A549 (cell line): ENCODE data around the gene SRA1. TPM values are rescaled to one million over a fixed set of nuclear protein-coding genes. Genes with fewer than 3 reads are reported as not detected.

Experiments used
- ATAC-seq, 2 experiments: fragments of 200-7000 bp in 1 of 2; fragments of >200 bp in 1 of 2; cut with Nextera tagmentation in 1 of 2; cut with Tn5 transposase in 1 of 2; 3 replicates each; pipeline versions ENCODE4 v1.8.0 to v1.9.1; 2018 to 2020; ENCODE audit warnings: mild to moderate bottlenecking in 1 of 2, moderate library complexity in 1 of 2
- CTCF ChIA-PET: fragments of 300-600 bp; sonication (Branson Sonifier 250); formaldehyde crosslinking; extraction: SDS; loops from one replicate; lab custom pipeline; 2021; ENCODE audit warnings: antibody characterized with exemption, inconsistent platforms; lab: Yijun Ruan, JAX
- POLR2A ChIA-PET: fragments of 350-600 bp; formaldehyde crosslinking; extraction: SDS; loops from one replicate; lab custom pipeline; 2021; ENCODE audit warnings: antibody characterized with exemption, inconsistent platforms; lab: Yijun Ruan, JAX
- DNase-seq, 2 experiments: peaks; one replicate each; pipeline versions ENCODE4 v3.0.0 to v3.0.0-alpha.2; 2011 to 2016; ENCODE audit warnings: low read depth in 1 of 2, low spot score in 1 of 2
- FAIRE-seq: peaks from 2 replicates; lab custom pipeline; 2011; peaks lifted over from hg19 to GRCh38; lab: Jason Lieb, UNC
- H3K27ac ChIP-seq, 2 experiments: fragments of >200 bp; sonication (Bioruptor Twin); formaldehyde crosslinking; 3 replicates each; pipeline ENCODE4 v1.5.1; 2016 to 2017
- H3K4me1 ChIP-seq: fragments of >200 bp; sonication (Bioruptor Twin); formaldehyde crosslinking; 3 replicates; pipeline ENCODE4 v1.6.1; 2016
- H3K4me2 ChIP-seq: fragments of >200 bp; sonication (Bioruptor Twin); formaldehyde crosslinking; 3 replicates; pipeline ENCODE4 v1.6.1; 2016
- H3K4me3 ChIP-seq: fragments of >200 bp; sonication (Bioruptor Twin); formaldehyde crosslinking; 3 replicates; pipeline ENCODE4 v1.5.1; 2016
- H3K9me3 ChIP-seq: fragments of >200 bp; sonication (Bioruptor Twin); formaldehyde crosslinking; 3 replicates; pipeline ENCODE4 v1.6.1; 2016
- CBX2 ChIP-seq: fragments of 200-600 bp; sonication (generic); IDR thresholded peaks from 2 replicates; pipeline ENCODE4 v1.6.1; 2016; ENCODE audit warnings: low read depth, mild to moderate bottlenecking, borderline replicate concordance
- CBX8 ChIP-seq: fragments of 200-600 bp; sonication (generic); IDR thresholded peaks from 2 replicates; pipeline ENCODE4 v1.6.1; 2016
- CTCF ChIP-seq: fragments of >200 bp; sonication (Bioruptor Twin); formaldehyde crosslinking; IDR thresholded peaks from 3 replicates; pipeline ENCODE4 v1.5.1; 2016
- EHMT2 ChIP-seq: fragments of 200-600 bp; sonication (generic); IDR thresholded peaks from 2 replicates; pipeline ENCODE4 v1.6.1; 2016; ENCODE audit warnings: antibody characterized with exemption, low read depth, mild to moderate bottlenecking, moderate library complexity
- FOXS1 ChIP-seq: fragments of 250-450 bp; sonication (Bioruptor Pico); IDR thresholded peaks from 2 replicates; pipeline ENCODE4 v1.5.0; 2020; ENCODE audit warnings: mild to moderate bottlenecking, moderate library complexity
- HDAC2 ChIP-seq: fragments of 200-600 bp; sonication (generic); IDR thresholded peaks from 2 replicates; pipeline ENCODE4 v1.6.1; 2016
- HEYL ChIP-seq: fragments of 250-450 bp; sonication (Bioruptor Pico); IDR thresholded peaks from 2 replicates; pipeline ENCODE4 v1.8.0; 2021; ENCODE audit warnings: mild to moderate bottlenecking, moderate library complexity
- HOXA7 ChIP-seq: fragments of 250-450 bp; sonication (Bioruptor Pico); IDR thresholded peaks from 2 replicates; pipeline ENCODE4 v1.5.0; 2020; ENCODE audit warnings: mild to moderate bottlenecking, moderate library complexity
- KDM1A ChIP-seq: fragments of 200-600 bp; sonication (generic); IDR thresholded peaks from 2 replicates; pipeline ENCODE4 v1.6.1; 2016; ENCODE audit warnings: low read depth, mild to moderate bottlenecking
- KDM5A ChIP-seq: fragments of 200-600 bp; sonication (generic); IDR thresholded peaks from 2 replicates; pipeline ENCODE4 v1.6.1; 2016; ENCODE audit warnings: antibody characterized with exemption, mild to moderate bottlenecking
- MAZ ChIP-seq: fragments of 150-350 bp; IDR thresholded peaks from 2 replicates; pipeline ENCODE4 v1.6.1; 2014; ENCODE audit warnings: antibody characterized with exemption, low read depth, low read length, borderline replicate concordance
- NR3C1 ChIP-seq: fragments of >200 bp; sonication (Bioruptor Twin); formaldehyde crosslinking; IDR thresholded peaks from 3 replicates; pipeline ENCODE4 v1.6.1; 2017
- POLR2A ChIP-seq: IDR thresholded peaks from 2 replicates; pipeline ENCODE4 v1.6.1; 2012; ENCODE audit warnings: mild to moderate bottlenecking, low read length
- RAD21 ChIP-seq, 2 experiments: fragments of >200 bp in 1 of 2; sonication (Bioruptor Twin) in 1 of 2; formaldehyde crosslinking in 1 of 2; IDR thresholded peaks in 1 of 2; conservative IDR thresholded peaks in 1 of 2; 2 replicates in 1 of 2; 3 replicates in 1 of 2; pipeline ENCODE4 v1.6.1; 2012 to 2018; ENCODE audit warnings: inconsistent platforms in 1 of 2
- REST ChIP-seq: fragments of 200-600 bp; sonication (generic); IDR thresholded peaks from 2 replicates; pipeline ENCODE4 v1.6.1; 2016; ENCODE audit warnings: antibody characterized with exemption, mild to moderate bottlenecking, moderate library complexity
- RFX5 ChIP-seq: fragments of 450-650 bp; IDR thresholded peaks from 2 replicates; pipeline ENCODE4 v1.7.1; 2014; ENCODE audit warnings: antibody characterized with exemption, mild to moderate bottlenecking, moderate library complexity
- SMC3 ChIP-seq: fragments of >200 bp; sonication (Bioruptor Twin); formaldehyde crosslinking; IDR thresholded peaks from 3 replicates; pipeline ENCODE4 v1.6.1; 2018; ENCODE audit warnings: inconsistent platforms
- SREBF2 ChIP-seq: fragments of 450-650 bp; IDR thresholded peaks from 2 replicates; pipeline ENCODE4 v1.6.1; 2014; ENCODE audit warnings: mild to moderate bottlenecking, moderate library complexity
- TFCP2L1 ChIP-seq: fragments of 250-450 bp; sonication (Bioruptor Pico); IDR thresholded peaks from 2 replicates; pipeline ENCODE4 v1.5.0; 2021; ENCODE audit warnings: mild to moderate bottlenecking
- TP53 ChIP-seq: fragments of 250-450 bp; sonication (Bioruptor Pico); IDR thresholded peaks from 2 replicates; pipeline ENCODE4 v1.5.0; 2021; ENCODE audit warnings: mild to moderate bottlenecking, moderate library complexity
- ZFP36 ChIP-seq: fragments of 450-650 bp; IDR thresholded peaks from 2 replicates; pipeline ENCODE4 v1.6.1; 2014; ENCODE audit warnings: borderline replicate concordance; ENCODE audit not compliant: partially characterized antibody
- ZSCAN20 ChIP-seq: fragments of 250-450 bp; sonication (Bioruptor Pico); IDR thresholded peaks from 2 replicates; pipeline ENCODE4 v1.8.0; 2022; ENCODE audit warnings: mild to moderate bottlenecking, moderate library complexity
- WGBS: methylation state at CpG from one replicate; pipeline ENCODE4 v1.1.6; 2017; ENCODE audit errors: missing lambda C conversion rate; 5-methylcytosine and 5-hydroxymethylcytosine counted together
- polyA plus RNA-seq, 4 experiments: library from polyadenylated mRNA; depleted of rRNA in 3 of 4; stranded (reverse); fragments of >200 nt; fragmentation: RNase III in 1 of 4; extraction: RNeasy Plus Mini Kit Qiagen cat#74134 plus additional on column Dnase treatment in 1 of 4; gene quantifications; 2 replicates in 3 of 4; 3 replicates in 1 of 4; pipeline ENCODE4 v1.2.3, GENCODE V29; 2011 to 2017
- TF ChIP-seq, protein P1 (sequence below): IDR thresholded peaks from 2 replicates; pipeline ENCODE4 v1.6.1; 2012
- TF ChIP-seq, protein P2 (sequence below): IDR thresholded peaks from 2 replicates; pipeline ENCODE4 v1.6.1; 2012; ENCODE audit warnings: low read depth, borderline replicate concordance

SRA1 gene
- polyA plus RNA-seq, 2 of the 4 experiments (the other 2 are of a cell fraction) = 28.6 to 50.8 TPM

DNA sequence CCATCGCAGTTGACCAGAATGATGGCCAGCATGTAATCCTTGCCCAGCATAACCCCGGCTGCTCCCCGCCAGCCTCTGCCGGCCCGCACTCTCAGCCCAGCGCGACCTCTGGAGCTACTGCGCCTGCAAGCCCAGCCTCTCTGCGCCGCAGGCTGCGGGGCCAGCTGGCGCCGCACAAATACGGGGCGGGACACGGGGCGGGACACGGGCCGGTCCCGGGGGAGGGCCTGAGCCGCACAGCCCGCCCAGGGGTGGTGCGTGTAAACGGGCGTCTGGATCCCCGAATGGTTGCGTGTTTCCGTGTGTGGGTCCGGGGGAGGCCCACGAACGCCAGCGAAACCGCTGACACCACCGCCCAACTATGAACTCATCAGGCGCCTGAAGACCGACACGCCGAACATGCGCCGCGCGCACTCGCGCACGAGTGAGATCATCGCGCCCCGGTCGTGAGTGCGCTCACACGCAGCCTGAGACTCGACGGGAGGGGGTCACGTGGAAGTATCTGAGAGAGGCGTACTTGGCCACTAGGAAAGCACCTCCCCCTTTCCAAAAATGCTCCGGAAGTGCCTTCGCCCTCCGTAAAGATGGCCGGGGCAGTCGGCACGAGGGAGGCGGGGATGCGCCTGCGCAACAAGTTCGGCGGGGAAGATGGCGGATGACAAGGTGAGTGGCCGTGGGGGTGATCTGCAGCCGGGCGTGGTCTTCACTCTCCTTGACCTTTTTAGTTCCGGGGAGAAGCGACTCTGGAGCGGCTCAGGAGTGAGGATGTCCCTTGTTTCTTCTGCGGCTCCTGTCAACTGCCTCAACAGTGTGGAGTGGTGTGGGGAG lies 7.1 kb upstream of the SRA1 start, which contains the start of the genes APBB3 and SLC35A4 (continued):
- peak in 1 of 2 experiments; percentile 10; a peak in 2 of 5 replicates for TF ChIP-seq RAD21 (conservative IDR thresholded peaks at IDR 0.05 in 1 of 2, IDR thresholded peaks at IDR 0.05 in 1 of 2)
- peak; percentile 75 for TF ChIP-seq POLR2A
- TF ChIP-seq SREBF2 = no peak

GRCh38 chr5:140563596-140563995 lies 6.3 kb upstream of the SRA1 start:
- Histone ChIP-seq H3K4me2 (peak overlapping the region; percentile 94), H3K4me3 (peak overlapping the region; percentile 84), H3K9me3 (no peaks in the 10 kb centered on the region), H3K27ac (peak overlapping the region; percentile 88), H3K4me1 (peaks cover 18% of the 10 kb centered on the region)
- TF ChIP-seq ZFP36 (no peak), KDM1A (no peak), CBX2 (no peak), KDM5A (no peak), SMC3 (no peak), RFX5 (no peak), HEYL (CRISPR knock-in tag) (no peak), TFCP2L1 (no peak)
- TF ChIP-seq, protein P1, sequence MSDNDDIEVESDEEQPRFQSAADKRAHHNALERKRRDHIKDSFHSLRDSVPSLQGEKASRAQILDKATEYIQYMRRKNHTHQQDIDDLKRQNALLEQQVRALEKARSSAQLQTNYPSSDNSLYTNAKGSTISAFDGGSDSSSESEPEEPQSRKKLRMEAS = no peak
- TF ChIP-seq, protein P2, sequence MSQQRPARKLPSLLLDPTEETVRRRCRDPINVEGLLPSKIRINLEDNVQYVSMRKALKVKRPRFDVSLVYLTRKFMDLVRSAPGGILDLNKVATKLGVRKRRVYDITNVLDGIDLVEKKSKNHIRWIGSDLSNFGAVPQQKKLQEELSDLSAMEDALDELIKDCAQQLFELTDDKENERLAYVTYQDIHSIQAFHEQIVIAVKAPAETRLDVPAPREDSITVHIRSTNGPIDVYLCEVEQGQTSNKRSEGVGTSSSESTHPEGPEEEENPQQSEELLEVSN = no peak
- ChIA-PET CTCF (no interaction called here), POLR2A (interaction anchor here (0.7 to 3.4 kb wide), 6 partner anchors 9 to 84 kb away, joined by 3 to 16 read pairs (median 4); partner anchors contain the start of genes EIF4EBP3, IK, NDUFA2 and TMCO6)
- no peak for DNase-seq
- WGBS = 64% methylated on average over 8 of the region's 8 CpGs
- ATAC-seq = peak; percentile 0 to 4; a peak in 3 of 6 replicates
- no peak for FAIRE-seq

- H3K9me3 ChIP-seq = no peaks in the 10 kb centered on the region
- FAIRE-seq = no peak
These were observed 4.7 kb upstream of the SRA1 start for GRCh38 chr5:140561753-140562523.

DNA sequence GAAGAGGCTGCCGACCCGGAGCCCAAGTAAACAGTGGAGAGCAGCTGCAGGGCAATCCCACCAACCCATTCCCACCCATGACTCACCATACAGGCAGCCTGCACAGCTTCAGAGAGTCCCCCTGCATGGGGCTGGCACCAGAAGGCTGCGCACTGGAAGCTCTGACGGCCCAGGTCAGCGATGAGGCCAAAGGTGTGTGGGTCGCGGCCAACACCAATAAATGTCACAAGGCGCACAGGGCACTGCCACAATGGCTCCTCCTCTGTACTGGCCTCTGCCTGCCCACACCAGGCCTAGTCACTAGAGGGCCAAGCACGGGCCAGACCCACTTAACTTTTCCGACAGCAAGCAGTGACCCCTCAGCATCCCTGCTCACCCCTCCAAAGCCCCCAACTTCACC lies 3.0 kb upstream of the SRA1 start:
- POLR2A ChIA-PET = no interaction called here
- WGBS = 86% methylated on average over 9 of the region's 10 CpGs
- DNase-seq = no peak
- CTCF ChIA-PET = interaction anchor here (1.2 to 1.6 kb wide), 3 partner anchors 8 to 80 kb away, joined by 3 to 5 read pairs (median 5); partner anchors contain the start of gene TMCO6
- Histone ChIP-seq H3K4me1 (peaks cover 23% of the 10 kb centered on the region), H3K9me3 (no peaks in the 10 kb centered on the region), H3K27ac (no peak overlapping the region), H3K4me2 (no peak overlapping the region), H3K4me3 (no peak overlapping the region)
- no peak for FAIRE-seq
- ATAC-seq = no peak
- no peak for TF ChIP-seq FOXS1 (CRISPR knock-in tag)
- no peak for TF ChIP-seq CTCF
- TF ChIP-seq CBX2 = no peak
- no peak for TF ChIP-seq ZSCAN20 (CRISPR knock-in tag)
- TF ChIP-seq REST = no peak
- TF ChIP-seq NR3C1 = no peak
- TF ChIP-seq HEYL (CRISPR knock-in tag) = no peak
- TF ChIP-seq EHMT2 = no peak
- no peak for TF ChIP-seq HDAC2
- TF ChIP-seq, protein P2 = no peak
- no peak for TF ChIP-seq MAZ
- no peak for TF ChIP-seq CBX8
- TF ChIP-seq TP53 (CRISPR knock-in tag) = no peak

More at GRCh38 chr5:140561753-140562523, 4.7 kb upstream of the SRA1 start:
- ChIA-PET CTCF (interaction anchor here (0.6 to 2.5 kb wide), 5 partner anchors 15 to 199 kb away, joined by 3 to 9 read pairs (median 3); partner anchors contain the start of gene EIF4EBP3), POLR2A (no interaction called here)
- Histone ChIP-seq H3K4me1 (peaks cover 24% of the 10 kb centered on the region), H3K27ac (no peak overlapping the region), H3K4me3 (no peak overlapping the region), H3K4me2 (no peak overlapping the region)
- 91% methylated on average over 9 of the region's 10 CpGs for WGBS
- DNase-seq (no peak), ATAC-seq (no peak)
- no peak for TF ChIP-seq HOXA7 (CRISPR knock-in tag)
